ENCODE results near the gene KLF5.

DNA sequence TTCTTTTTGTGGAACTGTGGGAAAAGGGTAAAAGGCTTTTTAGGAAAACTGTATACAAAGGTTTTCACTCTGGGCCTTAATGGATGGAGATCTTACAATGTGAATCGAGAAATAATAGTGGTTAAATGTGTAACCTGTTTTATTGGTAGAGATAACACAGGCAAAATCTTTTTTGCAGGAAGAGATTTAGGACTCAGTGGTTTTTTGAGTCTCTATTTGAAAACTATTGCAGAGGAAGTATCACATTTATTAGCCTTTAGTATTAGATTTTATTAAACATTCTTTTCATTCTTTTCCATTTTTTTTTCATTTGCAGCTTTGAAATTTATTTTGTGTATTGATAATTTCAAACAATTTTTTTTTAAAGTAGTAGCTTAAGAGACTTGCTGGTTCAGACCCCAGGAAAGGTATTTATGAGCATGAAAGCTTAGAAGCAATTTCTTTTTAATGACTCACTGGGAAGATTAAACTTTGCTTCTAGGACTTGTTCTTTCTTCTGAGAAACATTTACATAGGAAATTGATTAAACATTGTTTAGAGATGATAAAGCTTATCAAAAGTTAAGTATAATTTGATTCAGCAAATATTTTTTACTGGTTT, 10.5 kb downstream of the KLF5 start:
- TF ChIP-seq, protein P1, sequence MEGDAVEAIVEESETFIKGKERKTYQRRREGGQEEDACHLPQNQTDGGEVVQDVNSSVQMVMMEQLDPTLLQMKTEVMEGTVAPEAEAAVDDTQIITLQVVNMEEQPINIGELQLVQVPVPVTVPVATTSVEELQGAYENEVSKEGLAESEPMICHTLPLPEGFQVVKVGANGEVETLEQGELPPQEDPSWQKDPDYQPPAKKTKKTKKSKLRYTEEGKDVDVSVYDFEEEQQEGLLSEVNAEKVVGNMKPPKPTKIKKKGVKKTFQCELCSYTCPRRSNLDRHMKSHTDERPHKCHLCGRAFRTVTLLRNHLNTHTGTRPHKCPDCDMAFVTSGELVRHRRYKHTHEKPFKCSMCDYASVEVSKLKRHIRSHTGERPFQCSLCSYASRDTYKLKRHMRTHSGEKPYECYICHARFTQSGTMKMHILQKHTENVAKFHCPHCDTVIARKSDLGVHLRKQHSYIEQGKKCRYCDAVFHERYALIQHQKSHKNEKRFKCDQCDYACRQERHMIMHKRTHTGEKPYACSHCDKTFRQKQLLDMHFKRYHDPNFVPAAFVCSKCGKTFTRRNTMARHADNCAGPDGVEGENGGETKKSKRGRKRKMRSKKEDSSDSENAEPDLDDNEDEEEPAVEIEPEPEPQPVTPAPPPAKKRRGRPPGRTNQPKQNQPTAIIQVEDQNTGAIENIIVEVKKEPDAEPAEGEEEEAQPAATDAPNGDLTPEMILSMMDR (conservative IDR thresholded peaks at IDR 0.05; ENCODE audit: low read length), result no peak
- no peak for TF ChIP-seq EZH2phosphoT487 (IDR thresholded peaks at IDR 0.05; ENCODE audit: borderline replicate concordance)

All from Loucy (cell line).